Gastrocnemius medialis (tissue), 4 donors: ENCODE measurements around the gene PRKG1.

Source experiments
- POLR2A ChIP-seq, 2 donors: fragments of 450-650 bp; IDR thresholded peaks; one replicate each; pipeline ENCODE4 v1.6.1; 2017; ENCODE audit warnings: antibody characterized with exemption in 2 of 2, mild to moderate bottlenecking in 2 of 2, moderate library complexity in 2 of 2
- TF ChIP-seq, protein P1 (sequence below), 5 experiments: fragments of 450-650 bp in 3 of 5; fragments of 200-600 bp in 2 of 5; sonication (generic) in 2 of 5; IDR thresholded peaks in 4 of 5; conservative IDR thresholded peaks in 1 of 5; 1 replicate in 4 of 5; 2 replicates in 1 of 5; pipeline ENCODE4 v1.5.1; 2016 to 2019; ENCODE audit warnings: antibody characterized with exemption in 5 of 5, mild to moderate bottlenecking in 3 of 5, moderate library complexity in 3 of 5

DNA sequence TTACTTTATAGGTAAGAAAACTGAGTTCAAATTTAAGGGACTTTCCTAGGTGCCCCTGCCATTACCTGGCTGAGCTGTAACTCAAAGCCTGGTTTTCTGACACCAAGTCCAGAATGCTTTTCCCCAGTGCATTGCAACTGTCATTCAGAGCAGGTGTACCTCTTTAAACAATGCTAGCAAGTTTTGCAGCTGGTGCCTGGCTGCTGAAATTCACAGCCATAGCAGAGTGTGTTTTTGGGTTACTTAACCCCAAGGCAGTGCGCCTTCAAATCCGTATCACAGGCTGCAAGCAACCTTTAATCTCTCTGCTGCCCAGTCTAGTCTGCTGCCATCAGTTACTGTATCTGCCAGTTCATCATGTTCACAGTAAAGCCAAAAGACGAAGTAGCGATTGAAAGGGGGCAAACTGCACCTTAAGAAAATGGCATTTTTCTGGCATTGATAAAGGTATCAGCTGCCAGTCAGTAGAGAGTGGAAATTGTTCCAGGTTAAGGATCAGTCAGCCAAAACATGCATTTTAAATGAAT, 359.7 kb downstream of the PRKG1 start:
- TF ChIP-seq, protein P1, sequence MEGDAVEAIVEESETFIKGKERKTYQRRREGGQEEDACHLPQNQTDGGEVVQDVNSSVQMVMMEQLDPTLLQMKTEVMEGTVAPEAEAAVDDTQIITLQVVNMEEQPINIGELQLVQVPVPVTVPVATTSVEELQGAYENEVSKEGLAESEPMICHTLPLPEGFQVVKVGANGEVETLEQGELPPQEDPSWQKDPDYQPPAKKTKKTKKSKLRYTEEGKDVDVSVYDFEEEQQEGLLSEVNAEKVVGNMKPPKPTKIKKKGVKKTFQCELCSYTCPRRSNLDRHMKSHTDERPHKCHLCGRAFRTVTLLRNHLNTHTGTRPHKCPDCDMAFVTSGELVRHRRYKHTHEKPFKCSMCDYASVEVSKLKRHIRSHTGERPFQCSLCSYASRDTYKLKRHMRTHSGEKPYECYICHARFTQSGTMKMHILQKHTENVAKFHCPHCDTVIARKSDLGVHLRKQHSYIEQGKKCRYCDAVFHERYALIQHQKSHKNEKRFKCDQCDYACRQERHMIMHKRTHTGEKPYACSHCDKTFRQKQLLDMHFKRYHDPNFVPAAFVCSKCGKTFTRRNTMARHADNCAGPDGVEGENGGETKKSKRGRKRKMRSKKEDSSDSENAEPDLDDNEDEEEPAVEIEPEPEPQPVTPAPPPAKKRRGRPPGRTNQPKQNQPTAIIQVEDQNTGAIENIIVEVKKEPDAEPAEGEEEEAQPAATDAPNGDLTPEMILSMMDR (IDR thresholded peaks at IDR 0.05 in 4 of 5, conservative IDR thresholded peaks at IDR 0.05 in 1 of 5), result no peak
- no peak for TF ChIP-seq POLR2A (IDR thresholded peaks at IDR 0.05)
